Stimulated activated naive CD8-positive, alpha-beta T cell treated with anti-CD3 and anti-CD28 coated beads, Interleukin-15, amount 100 ng/mL, for 72 hours (primary cell): ENCODE results near the gene SART3.

Experiments used
- ATAC-seq: fragments of 150-1000 bp; cut with Tn5 transposase; 2 replicates; pipeline ENCODE4 v1.10.0; 2021; ENCODE audit warnings: mild to moderate bottlenecking, moderate library complexity
- DNase-seq, 2 donors: peaks; one replicate each; pipeline ENCODE4 v3.0.0; 2021 to 2022
- H3K27ac Mint-ChIP-seq, 2 donors: one replicate each; pipeline ENCODE4 v1.8.0; 2022; ENCODE audit warnings: mild to moderate bottlenecking in 2 of 2, mixed read lengths in 2 of 2, moderate library complexity in 2 of 2
- H3K27me3 Mint-ChIP-seq: one replicate; pipeline ENCODE4 v1.8.0; 2022; ENCODE audit warnings: mixed read lengths
- H3K4me1 Mint-ChIP-seq: one replicate; pipeline ENCODE4 v1.8.0; 2022; ENCODE audit warnings: mild to moderate bottlenecking, mixed read lengths
- H3K4me3 Mint-ChIP-seq, 2 donors: one replicate each; pipeline ENCODE4 v1.8.0; 2022; ENCODE audit warnings: mild to moderate bottlenecking in 2 of 2, mixed read lengths in 2 of 2, moderate library complexity in 1 of 2
- H3K9me3 Mint-ChIP-seq, 2 donors: one replicate each; pipeline ENCODE4 v1.8.0; 2022; ENCODE audit warnings: mixed read lengths in 2 of 2

The SART3 gene

DNA sequence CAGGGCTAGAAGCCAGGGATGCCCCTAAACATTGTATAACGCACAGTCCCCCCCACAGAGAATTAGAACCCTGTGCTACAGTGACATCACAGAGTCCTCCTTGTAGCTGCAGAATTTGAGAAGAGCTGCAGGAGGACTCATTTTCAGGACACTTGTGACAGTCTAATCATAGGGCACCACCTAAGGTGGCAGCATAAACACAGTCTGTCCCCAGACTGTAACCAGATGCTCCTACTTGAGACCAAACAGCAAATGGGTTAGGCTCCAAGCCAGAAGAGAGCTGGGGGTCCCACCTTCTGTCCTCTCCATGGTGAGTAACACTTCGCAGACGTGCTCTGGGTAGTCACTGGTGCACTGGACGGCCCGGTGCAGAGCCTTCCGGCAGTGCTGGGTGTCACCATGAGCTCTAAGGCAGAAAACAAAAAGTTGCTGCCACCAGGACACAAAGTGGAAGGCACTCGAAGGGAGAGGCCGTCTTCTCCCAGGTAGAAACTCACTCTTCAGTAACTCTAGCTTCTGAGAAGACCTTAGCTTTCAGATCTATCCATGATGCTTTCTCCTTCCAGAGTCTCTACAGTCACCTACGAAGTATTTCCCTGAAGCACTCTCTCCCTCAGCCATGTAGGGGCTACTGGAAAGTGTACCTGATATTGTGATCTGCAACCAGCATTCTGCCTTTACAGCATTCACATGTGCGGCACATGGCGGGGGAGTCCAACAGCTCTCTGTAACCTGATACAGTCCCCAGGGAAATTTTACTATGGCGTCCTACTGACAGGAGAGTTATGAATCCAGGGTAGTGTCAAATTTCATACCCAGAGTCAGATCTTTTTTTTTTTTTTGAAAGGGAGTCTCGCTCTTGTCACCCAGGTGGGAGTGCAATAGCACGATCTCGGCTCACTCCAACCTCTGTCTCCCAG, 28.8 kb downstream of the SART3 start:
- ATAC-seq (no peak), DNase-seq (no peak)
- H3K9me3 Mint-ChIP-seq: no peaks in the 10 kb centered on the region
- no peaks in the 10 kb centered on the region for H3K27me3 Mint-ChIP-seq
- peaks cover 4% of the 10 kb centered on the region for H3K4me1 Mint-ChIP-seq
- no peak overlapping the region for H3K27ac Mint-ChIP-seq
- H3K4me3 Mint-ChIP-seq: no peak overlapping the region

DNA sequence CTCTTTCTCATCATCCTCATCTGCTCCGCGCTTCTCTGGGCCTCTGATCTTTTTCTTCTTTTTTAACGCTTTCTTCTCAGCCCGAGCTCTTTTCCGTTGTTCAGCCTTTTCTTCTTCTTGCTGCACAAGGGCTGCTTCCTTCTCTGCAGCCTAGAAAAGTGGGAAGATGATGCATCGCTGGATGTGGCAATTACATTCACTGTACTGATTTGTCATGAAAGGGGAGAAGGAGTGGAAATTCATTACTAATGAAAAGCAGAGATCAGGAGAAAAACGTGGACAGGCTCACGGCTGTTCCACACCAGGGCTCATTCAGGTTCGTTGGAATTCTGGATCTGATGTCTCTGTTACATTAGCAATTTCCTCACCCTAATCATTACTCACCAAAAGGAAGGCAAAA, 30.8 kb downstream of the SART3 start:
- Mint-ChIP-seq H3K4me1 (peaks cover 16% of the 10 kb centered on the region), H3K9me3 (no peaks in the 10 kb centered on the region), H3K4me3 (no peak overlapping the region), H3K27me3 (no peaks in the 10 kb centered on the region), H3K27ac (no peak overlapping the region)
- DNase-seq (no peak), ATAC-seq (no peak)

DNA sequence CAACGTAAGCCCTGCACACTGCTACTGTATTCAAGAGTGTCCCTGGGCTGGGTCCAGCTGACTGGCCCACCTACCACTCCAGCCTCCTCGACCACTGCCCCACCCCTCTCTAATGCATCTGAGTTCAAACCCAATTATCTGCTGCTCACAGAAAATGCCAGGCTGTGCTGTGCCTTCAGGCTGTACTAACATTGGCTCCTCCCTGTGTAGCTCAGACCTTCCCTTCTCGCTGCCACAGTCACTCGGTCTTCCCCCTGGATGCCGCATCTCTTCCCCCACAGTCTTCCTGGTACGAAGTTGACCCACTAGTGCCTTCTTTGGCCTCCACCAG, 33.8 kb downstream of the SART3 start:
- Mint-ChIP-seq H3K27ac (peak overlapping the region; percentile 8 to 51), H3K4me3 (no peak overlapping the region), H3K4me1 (peaks cover 16% of the 10 kb centered on the region), H3K9me3 (no peaks in the 10 kb centered on the region), H3K27me3 (no peaks in the 10 kb centered on the region)
- no peak for ATAC-seq
- no peak for DNase-seq

DNA sequence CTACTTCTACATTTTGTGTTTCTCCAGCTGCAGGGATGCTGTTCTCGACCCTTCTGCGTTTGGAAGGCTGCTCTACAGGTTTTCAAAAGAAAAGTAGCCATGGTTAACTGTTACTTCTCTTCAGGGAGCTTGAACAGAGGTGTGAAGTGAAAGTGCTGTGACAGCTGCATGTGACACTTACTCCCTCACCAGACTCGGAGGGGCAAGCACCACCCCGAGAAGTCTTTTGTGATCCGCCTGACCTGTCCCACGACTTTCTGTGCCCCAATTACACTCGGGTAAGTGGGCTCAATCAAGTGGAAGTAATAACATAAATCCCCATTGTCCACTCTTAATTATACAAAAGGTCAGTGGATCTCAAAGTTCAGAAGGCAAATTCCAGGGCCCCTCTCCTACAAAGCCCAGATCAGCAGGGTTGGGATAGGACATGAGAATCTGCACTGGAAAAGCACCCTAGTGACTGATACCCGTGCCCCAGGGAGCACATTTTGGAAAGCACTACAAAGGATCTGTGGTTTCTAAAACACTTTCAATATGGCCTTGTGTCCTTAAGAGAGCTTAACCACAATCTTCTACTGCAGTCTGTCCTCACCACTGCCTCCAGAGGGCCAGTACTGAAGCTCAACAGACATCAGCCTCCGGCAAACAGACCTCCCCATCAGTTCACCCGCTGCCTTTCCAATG, 34.3 kb downstream of the SART3 start:
- ATAC-seq (peak; percentile 54), DNase-seq (no peak)
- Mint-ChIP-seq H3K4me3 (no peak overlapping the region), H3K4me1 (peaks cover 16% of the 10 kb centered on the region), H3K27ac (peak overlapping the region; percentile 51 to 69), H3K27me3 (no peaks in the 10 kb centered on the region), H3K9me3 (no peaks in the 10 kb centered on the region)

DNA sequence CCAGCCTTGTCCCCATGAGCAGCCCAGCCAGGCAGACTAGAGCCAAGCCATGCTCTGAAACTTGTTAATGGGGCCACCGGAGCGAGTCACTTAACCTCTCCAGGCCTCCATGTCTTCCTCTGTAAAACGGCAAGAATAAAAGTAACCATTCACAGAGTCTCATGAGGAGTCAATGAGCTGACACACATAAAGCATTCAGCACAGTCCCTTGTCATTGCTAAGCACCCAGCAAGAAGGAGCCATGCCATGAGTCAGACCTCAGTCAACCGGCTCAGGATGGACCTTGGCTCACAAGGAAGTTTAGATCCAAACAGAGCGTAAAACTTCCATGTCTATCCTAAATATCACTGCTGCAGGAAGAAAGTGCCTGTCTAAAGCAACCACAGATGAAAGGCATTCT, 35.3 kb downstream of the SART3 start:
- H3K4me1 Mint-ChIP-seq: peaks cover 16% of the 10 kb centered on the region
- H3K27me3 Mint-ChIP-seq: no peaks in the 10 kb centered on the region
- DNase-seq (no peak), ATAC-seq (no peak)
- H3K27ac Mint-ChIP-seq: peak overlapping the region in 1 of 2 donors; percentile 72
- no peak overlapping the region for H3K4me3 Mint-ChIP-seq
- no peaks in the 10 kb centered on the region for H3K9me3 Mint-ChIP-seq

DNA sequence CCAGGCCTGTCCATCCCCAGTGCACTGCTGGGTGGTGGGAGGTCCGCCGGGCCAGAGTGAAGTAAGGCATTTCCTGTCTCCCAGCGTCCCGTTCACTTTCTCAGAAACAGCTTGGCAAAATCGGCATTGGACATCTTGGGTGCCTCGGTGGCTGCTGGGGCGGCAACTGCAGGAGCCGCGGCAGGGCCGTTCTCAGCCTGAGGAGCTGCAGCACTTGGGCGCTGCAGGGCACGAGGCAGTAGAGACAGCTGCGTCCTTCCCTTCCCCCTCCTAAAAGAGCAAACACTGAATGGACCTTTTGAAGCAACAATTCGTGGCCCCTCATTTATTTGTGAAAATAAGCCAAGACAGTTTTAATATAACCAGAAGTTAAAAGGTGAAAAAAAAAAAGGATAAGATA, 37.6 kb downstream of the SART3 start:
- H3K4me3 Mint-ChIP-seq: no peak overlapping the region
- no peak overlapping the region for H3K27ac Mint-ChIP-seq
- no peak for ATAC-seq
- H3K27me3 Mint-ChIP-seq: no peaks in the 10 kb centered on the region
- H3K4me1 Mint-ChIP-seq: peaks cover 16% of the 10 kb centered on the region
- no peaks in the 10 kb centered on the region for H3K9me3 Mint-ChIP-seq
- no peak for DNase-seq

- Mint-ChIP-seq H3K9me3 (no peaks in the 10 kb centered on the region), H3K4me1 (peaks cover 26% of the 10 kb centered on the region), H3K4me3 (no peak overlapping the region), H3K27ac (no peak overlapping the region), H3K27me3 (no peaks in the 10 kb centered on the region)
- no peak for DNase-seq
- ATAC-seq: no peak
These were observed 41.4 kb downstream of the SART3 start for GRCh38 chr12:108519558-108519957.

DNA sequence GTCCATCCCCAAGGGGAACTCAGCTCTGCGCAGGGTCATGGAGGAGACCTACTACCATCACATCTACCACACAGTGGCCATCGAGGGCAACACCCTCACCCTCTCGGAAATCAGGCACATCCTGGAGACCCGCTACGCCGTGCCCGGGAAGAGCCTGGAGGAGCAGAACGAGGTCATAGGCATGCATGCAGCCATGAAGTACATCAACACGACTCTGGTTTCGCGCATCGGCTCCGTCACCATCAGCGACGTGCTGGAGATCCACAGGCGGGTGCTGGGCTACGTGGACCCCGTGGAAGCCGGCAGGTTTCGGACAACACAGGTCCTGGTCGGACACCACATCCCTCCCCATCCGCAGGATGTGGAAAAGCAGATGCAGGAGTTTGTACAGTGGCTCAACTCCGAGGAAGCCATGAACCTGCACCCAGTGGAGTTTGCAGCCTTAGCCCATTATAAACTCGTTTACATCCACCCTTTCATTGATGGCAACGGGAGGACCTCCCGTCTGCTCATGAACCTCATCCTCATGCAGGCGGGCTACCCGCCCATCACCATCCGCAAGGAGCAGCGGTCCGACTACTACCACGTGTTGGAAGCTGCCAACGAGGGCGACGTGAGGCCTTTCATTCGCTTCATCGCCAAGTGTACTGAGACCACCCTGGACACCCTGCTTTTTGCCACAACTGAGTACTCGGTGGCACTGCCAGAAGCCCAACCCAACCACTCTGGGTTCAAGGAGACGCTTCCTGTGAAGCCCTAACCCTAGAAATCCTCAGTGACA, 42.1 kb downstream of the SART3 start:
- no peak for DNase-seq
- H3K4me3 Mint-ChIP-seq: no peak overlapping the region
- H3K9me3 Mint-ChIP-seq: no peaks in the 10 kb centered on the region
- peaks cover 32% of the 10 kb centered on the region for H3K4me1 Mint-ChIP-seq
- H3K27ac Mint-ChIP-seq: peak overlapping the region in 1 of 2 donors; percentile 39
- no peaks in the 10 kb centered on the region for H3K27me3 Mint-ChIP-seq
- no peak for ATAC-seq

GRCh38 chr12:108518101-108518715, 42.8 kb downstream of the SART3 start:
- Mint-ChIP-seq H3K4me1 (peaks cover 35% of the 10 kb centered on the region), H3K27me3 (no peaks in the 10 kb centered on the region), H3K4me3 (no peak overlapping the region), H3K9me3 (no peaks in the 10 kb centered on the region), H3K27ac (peak overlapping the region; percentile 39 to 53)
- DNase-seq (no peak), ATAC-seq (no peak)

DNA sequence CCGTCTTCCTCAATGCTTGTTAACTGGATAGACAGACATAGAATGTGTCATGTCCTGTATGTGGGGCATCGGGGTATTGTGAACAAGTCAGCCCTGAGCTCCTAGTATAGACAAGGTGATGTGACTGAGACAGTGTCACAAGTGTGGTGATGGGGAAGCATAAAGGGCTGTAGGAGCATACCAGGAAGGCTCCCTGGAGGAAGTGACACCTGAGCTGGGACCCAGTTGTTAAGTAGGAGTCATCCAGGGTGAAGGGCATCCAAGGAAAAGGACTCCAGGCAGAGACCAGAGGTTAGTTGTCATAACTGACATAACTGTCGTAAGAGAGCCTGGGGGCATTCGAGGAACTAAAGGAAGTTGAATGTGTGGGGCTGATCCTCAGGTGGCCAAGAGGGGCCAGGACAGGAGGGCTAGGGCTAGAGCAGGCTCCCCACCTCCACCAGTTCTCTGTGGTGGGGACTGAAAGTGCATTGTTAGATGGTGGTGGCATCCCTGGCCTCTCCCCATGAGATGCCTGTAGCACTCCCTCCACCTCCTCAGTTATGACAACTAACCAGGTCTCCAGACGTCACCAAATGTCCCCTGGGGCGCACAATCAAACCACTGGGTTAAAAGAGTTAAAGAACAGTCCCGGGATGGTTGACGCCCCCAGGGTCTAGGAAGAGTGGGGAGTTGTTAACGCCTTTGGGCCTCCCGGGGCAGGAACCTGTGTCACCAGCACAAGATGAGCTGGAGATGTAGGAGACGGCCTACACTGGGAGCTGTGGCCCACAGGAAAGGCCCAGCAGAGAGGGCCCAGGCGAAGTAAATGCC, 43.5 kb downstream of the SART3 start:
- Mint-ChIP-seq H3K4me3 (peak overlapping the region in 1 of 2 donors; percentile 28), H3K4me1 (peaks cover 35% of the 10 kb centered on the region), H3K27me3 (no peaks in the 10 kb centered on the region), H3K9me3 (no peaks in the 10 kb centered on the region), H3K27ac (peak overlapping the region; percentile 53 to 91)
- no peak for DNase-seq
- no peak for ATAC-seq

DNA sequence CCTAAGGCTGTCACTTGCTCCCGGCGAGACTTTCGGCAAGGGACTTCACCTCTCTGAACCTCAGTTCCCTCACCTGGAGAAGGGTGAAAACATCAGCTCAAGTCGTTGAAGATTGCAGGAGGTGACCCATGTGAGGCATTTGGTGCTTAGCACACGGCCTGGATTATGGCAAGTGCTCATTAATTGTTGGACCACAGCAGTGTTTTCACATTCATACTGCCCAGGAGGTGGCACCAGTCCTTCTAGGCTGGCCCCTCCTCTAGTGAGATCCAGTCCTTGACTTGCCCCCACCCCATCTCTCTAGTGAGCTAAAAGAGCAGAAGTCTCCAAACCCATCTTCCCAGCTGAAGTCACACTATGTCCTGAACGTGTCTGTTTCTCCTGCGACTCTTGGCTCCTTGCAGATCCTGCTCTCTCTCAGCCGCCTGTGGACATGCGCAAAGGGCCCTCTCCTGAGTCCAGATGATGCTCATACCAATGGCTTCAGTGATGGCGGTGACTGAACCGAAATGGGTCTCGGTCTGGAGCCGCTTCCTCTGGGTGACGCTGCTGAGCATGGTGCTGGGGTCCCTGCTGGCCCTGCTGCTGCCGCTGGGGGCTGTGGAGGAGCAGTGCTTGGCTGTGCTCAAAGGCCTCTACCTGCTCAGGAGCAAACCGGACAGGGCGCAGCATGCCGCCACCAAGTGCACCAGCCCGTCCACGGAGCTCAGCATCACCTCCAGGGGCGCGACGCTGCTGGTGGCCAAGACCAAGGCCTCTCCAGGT, 44.3 kb downstream of the SART3 start:
- Mint-ChIP-seq H3K4me3 (peak overlapping the region; percentile 91), H3K4me1 (peaks cover 42% of the 10 kb centered on the region), H3K27ac (peak overlapping the region; percentile 87 to 93), H3K9me3 (no peaks in the 10 kb centered on the region), H3K27me3 (no peaks in the 10 kb centered on the region)
- DNase-seq (no peak), ATAC-seq (no peak)

DNA sequence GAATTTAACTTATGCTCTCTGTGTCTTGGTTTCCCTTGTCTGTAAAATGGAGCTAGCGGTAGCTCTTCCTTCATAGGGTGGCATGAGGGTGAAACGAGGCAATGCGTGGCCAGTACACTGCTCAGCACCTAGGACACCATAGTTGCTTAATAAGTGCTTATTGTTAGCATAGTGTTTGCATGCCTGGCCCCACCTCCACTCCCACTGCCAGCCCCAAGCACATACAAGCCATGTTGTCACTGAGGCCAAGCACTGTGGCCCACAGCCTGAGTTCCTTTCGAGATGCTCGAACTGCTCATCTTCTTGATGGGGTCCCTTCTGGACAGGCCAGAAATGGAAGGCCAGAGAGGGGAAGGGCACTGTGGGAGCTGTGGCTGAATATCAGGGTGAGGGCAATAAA, 45.1 kb downstream of the SART3 start:
- H3K27ac Mint-ChIP-seq: peak overlapping the region; percentile 87 to 93
- ATAC-seq (no peak), DNase-seq (no peak)
- no peaks in the 10 kb centered on the region for H3K27me3 Mint-ChIP-seq
- H3K9me3 Mint-ChIP-seq: no peaks in the 10 kb centered on the region
- peak overlapping the region; percentile 91 for H3K4me3 Mint-ChIP-seq
- H3K4me1 Mint-ChIP-seq: peaks cover 46% of the 10 kb centered on the region

- Mint-ChIP-seq H3K27me3 (no peaks in the 10 kb centered on the region), H3K4me1 (peaks cover 46% of the 10 kb centered on the region), H3K9me3 (no peaks in the 10 kb centered on the region), H3K27ac (peak within 1 kb of the TSS; percentile 93 to 97), H3K4me3 (peak within 1 kb of the TSS; percentile 91)
- DNase-seq: peak; percentile 96 to 98
- ATAC-seq: peak; percentile 92
These were observed 45.8 kb downstream of the SART3 start, which contains the start of gene FICD for GRCh38 chr12:108514973-108515814. FICD (plus strand) TSS chr12:108515277; CDS start chr12:108516973, 1,696 bp downstream.
